Calu3 (cell line): ENCODE measurements around the gene SGCD. TPM values are rescaled to one million over a fixed set of nuclear protein-coding genes. Genes with fewer than 3 reads are reported as not detected.

Experiments used
- BruUV-seq: library from RNA; stranded (reverse); fragments of 400-500 nt; replicated peaks from 2 replicates; lab custom pipeline; 2021; lab: Mats Ljungman, UMichigan
- CTCF ChIA-PET: fragments of 300-600 bp; sonication (Branson Sonifier 250); formaldehyde crosslinking; loops from one replicate; lab custom pipeline; 2022; ENCODE audit warnings: antibody characterized with exemption; lab: Charles Lee
- DNase-seq: peaks from one replicate; pipeline ENCODE4 v3.0.0; 2022
- H3K27ac Mint-ChIP-seq: one replicate; pipeline ENCODE4 v1.8.0; 2022; ENCODE audit warnings: mixed read lengths; ENCODE audit not compliant: unreplicated experiment
- H3K27me3 Mint-ChIP-seq: one replicate; pipeline ENCODE4 v1.8.0; 2022; ENCODE audit warnings: mixed read lengths; ENCODE audit not compliant: unreplicated experiment
- H3K36me3 Mint-ChIP-seq: one replicate; pipeline ENCODE4 v1.8.0; 2022; ENCODE audit warnings: mild to moderate bottlenecking, moderate library complexity, mixed read lengths; ENCODE audit not compliant: insufficient read depth, unreplicated experiment
- H3K4me1 Mint-ChIP-seq: one replicate; pipeline ENCODE4 v1.8.0; 2022; ENCODE audit warnings: mild to moderate bottlenecking, low read depth, mixed read lengths; ENCODE audit not compliant: unreplicated experiment
- H3K4me3 Mint-ChIP-seq: one replicate; pipeline ENCODE4 v1.8.0; 2022; ENCODE audit warnings: mild to moderate bottlenecking, low read depth, moderate library complexity, mixed read lengths; ENCODE audit not compliant: unreplicated experiment
- H3K9me3 Mint-ChIP-seq: one replicate; pipeline ENCODE4 v1.8.0; 2022; ENCODE audit warnings: low read depth, mixed read lengths; ENCODE audit not compliant: unreplicated experiment
- intact Hi-C: fragments of 100-400 bp; cut with micrococcal nuclease; formaldehyde crosslinking; loops from one replicate; pipeline ENCODE4 v1.10.0; 2022; ENCODE audit not compliant: unreplicated experiment
- total RNA-seq: library from RNA; stranded (reverse); gene quantifications from 2 replicates; pipeline ENCODE4 v1.2.3, GENCODE V29; 2022
- TF ChIP-seq, protein P1 (sequence below): fragments of 200-600 bp; IDR thresholded peaks from one replicate; pipeline ENCODE4 v1.8.0; 2022; ENCODE audit warnings: antibody characterized with exemption; ENCODE audit not compliant: unreplicated experiment

Gene SGCD
- total RNA-seq, 1 experiment from 2014 or later: not detected

DNA sequence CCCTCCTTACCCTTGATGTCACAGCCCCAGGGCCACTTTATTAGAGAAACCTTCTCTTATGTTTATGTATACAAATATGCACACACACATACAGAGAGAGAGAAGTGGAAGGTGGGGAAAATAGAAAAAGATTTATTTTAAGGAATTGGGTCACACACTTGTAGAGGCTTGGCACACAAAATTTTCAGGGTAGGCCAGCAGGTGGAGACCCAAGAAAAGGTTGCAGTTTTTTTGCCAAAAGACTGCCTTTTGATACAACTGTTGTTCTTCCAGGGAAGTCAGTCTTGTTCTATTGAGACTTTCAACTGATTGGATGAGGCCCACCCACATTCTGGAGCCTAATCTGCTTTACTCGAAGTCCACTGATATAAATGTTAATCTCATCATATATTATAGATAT is 392.0 kb downstream of the SGCD start:
- TF ChIP-seq, protein P1, sequence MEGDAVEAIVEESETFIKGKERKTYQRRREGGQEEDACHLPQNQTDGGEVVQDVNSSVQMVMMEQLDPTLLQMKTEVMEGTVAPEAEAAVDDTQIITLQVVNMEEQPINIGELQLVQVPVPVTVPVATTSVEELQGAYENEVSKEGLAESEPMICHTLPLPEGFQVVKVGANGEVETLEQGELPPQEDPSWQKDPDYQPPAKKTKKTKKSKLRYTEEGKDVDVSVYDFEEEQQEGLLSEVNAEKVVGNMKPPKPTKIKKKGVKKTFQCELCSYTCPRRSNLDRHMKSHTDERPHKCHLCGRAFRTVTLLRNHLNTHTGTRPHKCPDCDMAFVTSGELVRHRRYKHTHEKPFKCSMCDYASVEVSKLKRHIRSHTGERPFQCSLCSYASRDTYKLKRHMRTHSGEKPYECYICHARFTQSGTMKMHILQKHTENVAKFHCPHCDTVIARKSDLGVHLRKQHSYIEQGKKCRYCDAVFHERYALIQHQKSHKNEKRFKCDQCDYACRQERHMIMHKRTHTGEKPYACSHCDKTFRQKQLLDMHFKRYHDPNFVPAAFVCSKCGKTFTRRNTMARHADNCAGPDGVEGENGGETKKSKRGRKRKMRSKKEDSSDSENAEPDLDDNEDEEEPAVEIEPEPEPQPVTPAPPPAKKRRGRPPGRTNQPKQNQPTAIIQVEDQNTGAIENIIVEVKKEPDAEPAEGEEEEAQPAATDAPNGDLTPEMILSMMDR: no peak
- BruUV-seq: no TSS peak
- DNase-seq: no peak
- Mint-ChIP-seq H3K36me3 (no peaks in the 10 kb centered on the region), H3K9me3 (no peaks in the 10 kb centered on the region), H3K4me1 (no peaks in the 10 kb centered on the region), H3K4me3 (no peak overlapping the region), H3K27ac (no peak overlapping the region), H3K27me3 (peaks cover 28% of the 10 kb centered on the region)
- intact Hi-C loops: no loop called here
- CTCF ChIA-PET: no interaction called here

DNA sequence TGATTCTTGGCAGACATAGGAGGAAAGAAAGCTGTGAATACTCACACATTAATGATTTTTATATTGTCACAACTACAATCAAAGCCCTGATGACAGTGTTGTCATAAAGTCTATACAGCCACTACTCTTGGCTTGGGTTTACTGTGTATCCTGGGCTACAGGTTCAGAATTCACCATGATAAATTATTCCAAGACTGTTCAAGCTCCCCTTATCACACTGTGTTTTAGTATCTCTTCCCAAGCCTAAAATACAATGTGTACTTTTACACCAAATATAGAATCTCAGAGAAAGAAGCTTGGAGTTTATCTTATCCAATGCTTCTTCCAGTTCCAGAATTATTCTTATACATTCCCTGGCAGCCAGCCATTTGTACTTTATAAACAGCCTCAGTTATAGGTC is 395.4 kb downstream of the SGCD start:
- TF ChIP-seq, protein P1: no peak
- CTCF ChIA-PET: no interaction called here
- BruUV-seq: no TSS peak
- Mint-ChIP-seq H3K4me3 (no peak overlapping the region), H3K9me3 (no peaks in the 10 kb centered on the region), H3K36me3 (no peaks in the 10 kb centered on the region), H3K27me3 (peaks cover 47% of the 10 kb centered on the region), H3K4me1 (no peaks in the 10 kb centered on the region), H3K27ac (no peak overlapping the region)
- no peak for DNase-seq
- intact Hi-C loops: no loop called here

DNA sequence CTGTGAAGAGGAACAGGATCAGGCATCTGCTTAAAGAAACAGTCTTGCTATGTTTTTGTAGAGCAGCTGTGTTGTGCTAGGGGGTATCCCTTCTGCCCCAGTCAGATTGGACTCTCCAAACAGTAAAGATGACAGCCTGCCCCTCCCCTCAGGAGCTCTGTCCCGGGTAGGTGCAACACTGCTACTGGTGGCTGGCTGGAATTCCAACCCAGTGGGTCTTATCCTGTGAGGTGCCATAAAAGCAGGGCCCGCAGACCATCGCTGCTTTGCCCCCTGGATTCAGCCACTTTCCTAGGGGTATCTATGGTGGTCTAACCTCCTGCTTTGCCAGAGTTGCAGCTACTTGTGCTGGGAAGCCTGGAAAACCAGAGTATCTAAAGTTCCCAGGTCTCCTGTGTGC is 408.5 kb downstream of the SGCD start:
- CTCF ChIA-PET: no interaction called here
- Mint-ChIP-seq H3K4me3 (no peak overlapping the region), H3K27me3 (peaks cover 32% of the 10 kb centered on the region), H3K27ac (no peak overlapping the region), H3K9me3 (no peaks in the 10 kb centered on the region), H3K36me3 (no peaks in the 10 kb centered on the region), H3K4me1 (no peaks in the 10 kb centered on the region)
- no peak for DNase-seq
- TF ChIP-seq, protein P1: no peak
- BruUV-seq: no TSS peak
- intact Hi-C loops: no loop called here

DNA sequence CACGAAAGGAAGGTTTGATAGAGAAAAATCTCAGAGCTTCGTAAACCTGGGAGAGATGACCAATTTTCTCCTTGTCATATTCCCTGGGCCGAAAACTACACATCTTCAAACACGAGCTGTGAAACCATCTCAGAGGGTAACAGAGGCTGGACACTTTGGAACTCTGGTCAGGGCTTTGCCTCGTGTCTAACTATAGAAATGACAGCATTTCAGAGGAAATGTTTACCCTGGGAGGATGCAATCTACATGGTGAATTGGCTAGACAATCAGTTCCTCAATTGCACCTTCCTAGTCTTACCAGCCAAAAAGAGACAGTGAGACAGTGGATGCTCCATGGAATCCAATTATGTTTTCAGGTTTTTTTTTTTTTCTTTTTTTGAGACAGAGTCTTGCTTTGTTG is 414.6 kb downstream of the SGCD start:
- Mint-ChIP-seq H3K4me1 (peaks cover 8% of the 10 kb centered on the region), H3K36me3 (no peaks in the 10 kb centered on the region), H3K27me3 (peaks cover 16% of the 10 kb centered on the region), H3K9me3 (peaks cover 2% of the 10 kb centered on the region), H3K27ac (no peak overlapping the region), H3K4me3 (no peak overlapping the region)
- DNase-seq: no peak
- TF ChIP-seq, protein P1: no peak
- intact Hi-C loops: no loop called here
- no TSS peak for BruUV-seq
- CTCF ChIA-PET: interaction anchor here (0.6 to 1.1 kb wide), 2 partner anchors 58 to 1035 kb away, joined by 3 read pairs; no protein-coding TSS in a partner anchor
